Neural progenitor cell (in vitro differentiated cells): Measurements from ENCODE around the gene TMEM208. TPM values are rescaled to one million over a fixed set of nuclear protein-coding genes. Genes with fewer than 3 reads are reported as not detected.
A peak's percentile ranks its signal among the peaks of the same experiment; 100 is the strongest.

Source experiments
- DNase-seq: peaks from one replicate; pipeline ENCODE4 v3.0.0-alpha.2; 2016; ENCODE audit warnings: low spot score
- H2AFZ ChIP-seq: fragments of 200-600 bp; sonication (generic); replicated peaks from 2 replicates; pipeline ENCODE4 v1.6.1; 2016; ENCODE audit warnings: antibody characterized with exemption
- H3F3A ChIP-seq: fragments of 200-600 bp; sonication (generic); 2 replicates; pipeline ENCODE4 v1.6.1; 2016; ENCODE audit warnings: antibody characterized with exemption, low read depth
- H3K27ac ChIP-seq: fragments of 200-600 bp; sonication (generic); 2 replicates; pipeline ENCODE4 v1.5.1; 2016; ENCODE audit warnings: mild to moderate bottlenecking
- H3K27me3 ChIP-seq: fragments of 200-600 bp; sonication (generic); 2 replicates; pipeline ENCODE4 v1.6.1; 2016; ENCODE audit warnings: mild to moderate bottlenecking, moderate library complexity
- H3K36me3 ChIP-seq: fragments of 200-600 bp; sonication (generic); 2 replicates; pipeline ENCODE4 v1.5.1; 2016
- H3K4me1 ChIP-seq: fragments of 200-600 bp; sonication (generic); 2 replicates; pipeline ENCODE4 v1.6.1; 2016; ENCODE audit warnings: mixed run types
- H3K4me2 ChIP-seq: fragments of 200-600 bp; sonication (generic); 2 replicates; pipeline ENCODE4 v1.6.1; 2016
- H3K4me3 ChIP-seq: fragments of 200-600 bp; sonication (generic); 2 replicates; pipeline ENCODE4 v1.5.1; 2016
- H3K79me2 ChIP-seq: fragments of 200-600 bp; sonication (generic); 2 replicates; pipeline ENCODE4 v1.6.1; 2016; ENCODE audit warnings: low read depth
- H3K9ac ChIP-seq: fragments of 200-600 bp; sonication (generic); 2 replicates; pipeline ENCODE4 v1.6.1; 2016
- H3K9me3 ChIP-seq: fragments of 200-600 bp; sonication (generic); 2 replicates; pipeline ENCODE4 v1.5.1; 2016; ENCODE audit warnings: low read depth
- H4K20me1 ChIP-seq: fragments of 200-600 bp; sonication (generic); 2 replicates; pipeline ENCODE4 v1.6.1; 2016; ENCODE audit warnings: low read depth
- H3K27ac Mint-ChIP-seq: 3 replicates; pipeline ENCODE4 v1.8.0; 2021; ENCODE audit warnings: mixed read lengths
- H3K27me3 Mint-ChIP-seq: 2 replicates; pipeline ENCODE4 v1.8.0; 2022; ENCODE audit warnings: low read depth, mild to moderate bottlenecking, inconsistent platforms, moderate library complexity, mixed read lengths; ENCODE audit not compliant: insufficient read depth
- H3K36me3 Mint-ChIP-seq: 3 replicates; pipeline ENCODE4 v1.8.0; 2021; ENCODE audit warnings: mixed read lengths
- H3K4me1 Mint-ChIP-seq: 3 replicates; pipeline ENCODE4 v1.8.0; 2021; ENCODE audit warnings: mixed read lengths
- H3K4me3 Mint-ChIP-seq: 3 replicates; pipeline ENCODE4 v1.8.0; 2021; ENCODE audit warnings: mild to moderate bottlenecking, moderate library complexity, mixed read lengths
- H3K9me3 Mint-ChIP-seq: 3 replicates; pipeline ENCODE4 v1.8.0; 2020; ENCODE audit warnings: mixed read lengths
- CTCF ChIP-seq: fragments of 200-600 bp; sonication (generic); IDR thresholded peaks from 2 replicates; pipeline ENCODE4 v1.5.1; 2017; ENCODE audit warnings: antibody characterized with exemption, mild to moderate bottlenecking
- EZH2 ChIP-seq: fragments of 200-600 bp; sonication (generic); IDR thresholded peaks from 2 replicates; pipeline ENCODE4 v1.6.1; 2017; ENCODE audit warnings: antibody characterized with exemption, mild to moderate bottlenecking, moderate library complexity
- EZH2phosphoT487 ChIP-seq: fragments of 200-600 bp; sonication (generic); IDR thresholded peaks from 2 replicates; pipeline ENCODE4 v1.6.1; 2017; ENCODE audit warnings: antibody characterized with exemption
- total RNA-seq: library from RNA; depleted of rRNA; stranded (reverse); fragments of >200 nt; gene quantifications from 2 replicates; pipeline ENCODE4 v1.2.3, GENCODE V29; 2015; ENCODE audit warnings: low replicate concordance

Gene TMEM208
- total RNA-seq, 1 donor from 2014 or later: 39.4 TPM

- H3K27me3 Mint-ChIP-seq: peaks cover 24% of the 10 kb centered on the region
- H3K4me1 ChIP-seq: peaks cover 25% of the 10 kb centered on the region
Measured at GRCh38 chr16:67245674-67246080, 18.7 kb downstream of the TMEM208 start.

GRCh38 chr16:67246081-67246755 lies 19.3 kb downstream of the TMEM208 start:
- Histone ChIP-seq H3K4me2 (peak overlapping the region; percentile 92), H3K9me3 (no peaks in the 10 kb centered on the region), H3F3A (peaks cover 35% of the 10 kb centered on the region), H2AFZ (peak overlapping the region; percentile 87), H3K27me3 (peaks cover 41% of the 10 kb centered on the region), H3K36me3 (no peaks in the 10 kb centered on the region), H3K4me3 (peak overlapping the region; percentile 64), H3K9ac (no peak overlapping the region), H3K4me1 (peaks cover 25% of the 10 kb centered on the region), H3K27ac (no peak overlapping the region), H3K79me2 (no peaks in the 10 kb centered on the region), H4K20me1 (peaks cover 6% of the 10 kb centered on the region)
- H3K36me3 Mint-ChIP-seq: no peaks in the 10 kb centered on the region
- DNase-seq: peak; percentile 90
- no peaks in the 10 kb centered on the region for H3K9me3 Mint-ChIP-seq
- H3K27me3 Mint-ChIP-seq: peaks cover 26% of the 10 kb centered on the region
- no peak overlapping the region for H3K27ac Mint-ChIP-seq
- H3K4me3 Mint-ChIP-seq: peak overlapping the region; percentile 92
- TF ChIP-seq EZH2: no peak
- peak; percentile 62 for TF ChIP-seq CTCF
- no peak for TF ChIP-seq EZH2phosphoT487
- H3K4me1 Mint-ChIP-seq: peaks cover 30% of the 10 kb centered on the region

More at GRCh38 chr16:67245674-67246080, 18.7 kb downstream of the TMEM208 start:
- H4K20me1 ChIP-seq: peaks cover 6% of the 10 kb centered on the region
- Mint-ChIP-seq H3K27ac (no peak overlapping the region), H3K4me3 (peak overlapping the region; percentile 92), H3K4me1 (peaks cover 30% of the 10 kb centered on the region), H3K36me3 (no peaks in the 10 kb centered on the region), H3K9me3 (no peaks in the 10 kb centered on the region)
- peak overlapping the region; percentile 64 for H3K4me3 ChIP-seq
- no peak overlapping the region for H3K9ac ChIP-seq
- TF ChIP-seq EZH2 (no peak), CTCF (no peak), EZH2phosphoT487 (no peak)
- no peak overlapping the region for H3K27ac ChIP-seq
- peaks cover 34% of the 10 kb centered on the region for H3F3A ChIP-seq
- no peak for DNase-seq
- peaks cover 36% of the 10 kb centered on the region for H3K27me3 ChIP-seq
- H3K79me2 ChIP-seq: no peaks in the 10 kb centered on the region
- no peaks in the 10 kb centered on the region for H3K36me3 ChIP-seq
- peak overlapping the region; percentile 87 for H2AFZ ChIP-seq
- no peaks in the 10 kb centered on the region for H3K9me3 ChIP-seq
- peak overlapping the region; percentile 92 for H3K4me2 ChIP-seq

- Histone ChIP-seq H3K27me3 (peaks cover 41% of the 10 kb centered on the region), H3K27ac (no peak overlapping the region), H2AFZ (peak overlapping the region; percentile 87), H3K9ac (no peak overlapping the region), H3K4me3 (peak overlapping the region; percentile 64), H3K79me2 (no peaks in the 10 kb centered on the region), H3K4me2 (peak overlapping the region; percentile 92), H3F3A (peaks cover 35% of the 10 kb centered on the region), H3K9me3 (no peaks in the 10 kb centered on the region), H4K20me1 (peaks cover 6% of the 10 kb centered on the region), H3K4me1 (peaks cover 25% of the 10 kb centered on the region), H3K36me3 (no peaks in the 10 kb centered on the region)
- no peaks in the 10 kb centered on the region for H3K36me3 Mint-ChIP-seq
- peaks cover 27% of the 10 kb centered on the region for H3K4me1 Mint-ChIP-seq
- TF ChIP-seq EZH2phosphoT487 (no peak), CTCF (no peak), EZH2 (no peak)
- no peak overlapping the region for H3K27ac Mint-ChIP-seq
- no peaks in the 10 kb centered on the region for H3K9me3 Mint-ChIP-seq
- peak; percentile 67 for DNase-seq
- peaks cover 26% of the 10 kb centered on the region for H3K27me3 Mint-ChIP-seq
- H3K4me3 Mint-ChIP-seq: peak overlapping the region; percentile 92
Measured at GRCh38 chr16:67246756-67247191, 19.8 kb downstream of the TMEM208 start.
